Measurements from ENCODE around the gene NDFIP1.

NDFIP1 gene

DNA sequence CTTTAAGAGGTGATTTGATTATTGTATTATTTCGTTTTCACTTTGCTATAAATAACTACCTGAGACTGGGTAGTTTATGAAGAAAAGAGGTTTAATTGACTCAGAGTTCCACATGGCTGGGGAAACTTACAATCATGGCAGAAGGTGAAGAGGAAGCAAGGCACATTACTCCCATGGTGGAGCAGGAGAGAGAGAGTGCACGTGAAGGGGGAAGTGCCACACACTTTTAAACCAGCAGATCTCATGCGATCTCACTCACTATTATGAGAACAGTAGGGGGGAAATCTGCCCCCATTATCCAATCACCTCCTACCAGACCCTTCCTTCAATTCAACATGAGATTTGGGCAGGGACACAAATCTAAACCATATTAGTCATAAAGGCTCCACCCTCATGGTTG is 36.1 kb upstream of the NDFIP1 start:
- H4K8ac ChIP-seq (ENCODE audit: low read depth, low read length) = no peak overlapping the region
- DNase-seq (ENCODE audit: low spot score) = no peak
- no peak overlapping the region for H4K91ac ChIP-seq (ENCODE audit: low read depth, low read length, poor library complexity)
- no peak overlapping the region for H3K18ac ChIP-seq (ENCODE audit: low read length)
- H3K27ac ChIP-seq (replicated peaks; ENCODE audit: low read length) = no peak overlapping the region
- H3K9me3 ChIP-seq (replicated peaks in 1 of 2; ENCODE audit: control insufficient read depth in 2 of 2, insufficient read depth in 1 of 2, low read depth in 1 of 2, low read length in 2 of 2) = no peaks in the 10 kb centered on the region
- no peak overlapping the region for H3K4me3 ChIP-seq (ENCODE audit: low read length in 2 of 2)
- no peak overlapping the region for H2BK5ac ChIP-seq (ENCODE audit: low read length)
- no peak overlapping the region for H3K9ac ChIP-seq (ENCODE audit: low read depth, low read length, poor library complexity)
- H2BK15ac ChIP-seq (ENCODE audit: low read length) = no peak overlapping the region
- no peak overlapping the region for H2BK120ac ChIP-seq (ENCODE audit: low read depth, low read length)
- no peak overlapping the region for H3K4ac ChIP-seq (ENCODE audit: low read length)
- no peak overlapping the region for H3K4me2 ChIP-seq (ENCODE audit: insufficient read depth, low read length, poor library complexity, severe bottlenecking)
- peaks cover 2 to 9% of the 10 kb centered on the region in 2 donors for H3K4me1 ChIP-seq (ENCODE audit: control insufficient read depth in 2 of 2, insufficient read depth in 1 of 2, low read depth in 1 of 2, low read length in 2 of 2)
- no peak overlapping the region for H2BK12ac ChIP-seq (ENCODE audit: low read length)
- no peak overlapping the region for H2AFZ ChIP-seq (ENCODE audit: low read length)
- H2AK5ac ChIP-seq (ENCODE audit: low read depth, low read length) = no peak overlapping the region
- no peak overlapping the region for H3K23ac ChIP-seq (ENCODE audit: low read depth, low read length, poor library complexity)
- no CpG with 5 or more reads among the region's 3 CpGs for WGBS, 2 donors (ENCODE audit: extremely low coverage in 2 of 2, insufficient read length in 2 of 2, insufficient replicate concordance in 1 of 2)
- no peaks in the 10 kb centered on the region for H3K36me3 ChIP-seq (replicated peaks in 1 of 2; ENCODE audit: control insufficient read depth in 2 of 2, insufficient read depth in 2 of 2, low read length in 2 of 2)
- no peak overlapping the region for H3K14ac ChIP-seq (ENCODE audit: low read length)
- H3K27me3 ChIP-seq (ENCODE audit: control insufficient read depth in 3 of 3, insufficient read depth in 3 of 3, low read depth in 1 of 3, low read length in 3 of 3) = no peaks in the 10 kb centered on the region
- no peaks in the 10 kb centered on the region for H3K79me1 ChIP-seq (ENCODE audit: low read depth, low read length)

GRCh38 chr5:142073362-142073988 is 35.1 kb upstream of the NDFIP1 start:
- Histone ChIP-seq H4K8ac (ENCODE audit: low read depth, low read length) (no peak overlapping the region), H2BK5ac (ENCODE audit: low read length) (no peak overlapping the region), H3K9ac (ENCODE audit: low read depth, low read length, poor library complexity) (no peak overlapping the region), H3K4me2 (ENCODE audit: insufficient read depth, low read length, poor library complexity, severe bottlenecking) (no peak overlapping the region), H3K14ac (ENCODE audit: low read length) (no peak overlapping the region), H3K4ac (ENCODE audit: low read length) (no peak overlapping the region), H3K9me3 (replicated peaks in 1 of 2; ENCODE audit: control insufficient read depth in 2 of 2, insufficient read depth in 1 of 2, low read depth in 1 of 2, low read length in 2 of 2) (no peaks in the 10 kb centered on the region), H2AK5ac (ENCODE audit: low read depth, low read length) (no peak overlapping the region), H3K27me3 (ENCODE audit: control insufficient read depth in 3 of 3, insufficient read depth in 3 of 3, low read depth in 1 of 3, low read length in 3 of 3) (no peaks in the 10 kb centered on the region), H3K4me3 (ENCODE audit: low read length in 2 of 2) (no peak overlapping the region), H3K18ac (ENCODE audit: low read length) (no peak overlapping the region), H2BK120ac (ENCODE audit: low read depth, low read length) (no peak overlapping the region), H2BK12ac (ENCODE audit: low read length) (no peak overlapping the region), H3K23ac (ENCODE audit: low read depth, low read length, poor library complexity) (no peak overlapping the region), H2BK15ac (ENCODE audit: low read length) (no peak overlapping the region), H3K4me1 (ENCODE audit: control insufficient read depth in 2 of 2, insufficient read depth in 1 of 2, low read depth in 1 of 2, low read length in 2 of 2) (peaks cover 2 to 6% of the 10 kb centered on the region in 2 donors), H4K91ac (ENCODE audit: low read depth, low read length, poor library complexity) (no peak overlapping the region), H3K79me1 (ENCODE audit: low read depth, low read length) (no peaks in the 10 kb centered on the region), H3K36me3 (replicated peaks in 1 of 2; ENCODE audit: control insufficient read depth in 2 of 2, insufficient read depth in 2 of 2, low read length in 2 of 2) (no peaks in the 10 kb centered on the region), H3K27ac (replicated peaks; ENCODE audit: low read length) (no peak overlapping the region), H2AFZ (ENCODE audit: low read length) (no peak overlapping the region)
- DNase-seq (ENCODE audit: low spot score) = no peak
- no CpG with 5 or more reads among the region's 2 CpGs for WGBS, 2 donors (ENCODE audit: extremely low coverage in 2 of 2, insufficient read length in 2 of 2, insufficient replicate concordance in 1 of 2)

DNA sequence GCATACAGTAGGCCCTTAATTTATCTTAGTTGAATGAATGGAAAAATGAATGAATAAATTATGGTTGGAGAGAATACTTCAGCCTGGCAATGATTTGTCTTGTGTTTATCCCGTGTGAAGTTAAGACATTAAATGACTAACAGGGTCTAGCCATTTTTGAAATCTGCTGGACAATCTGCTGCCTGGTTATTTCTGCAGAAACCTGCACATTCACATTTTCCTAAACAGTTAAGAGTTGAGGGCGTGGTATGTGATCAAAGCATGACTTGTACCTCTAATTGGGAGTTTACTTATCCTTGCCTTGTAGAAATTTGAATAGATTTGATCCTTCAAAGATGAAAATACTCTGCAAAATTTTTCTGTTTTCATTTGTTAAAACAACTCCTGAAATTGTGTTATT is 34.6 kb upstream of the NDFIP1 start:
- H4K8ac ChIP-seq (ENCODE audit: low read depth, low read length) = no peak overlapping the region
- H3K4me1 ChIP-seq (ENCODE audit: control insufficient read depth in 2 of 2, insufficient read depth in 1 of 2, low read depth in 1 of 2, low read length in 2 of 2) = peaks cover 2 to 6% of the 10 kb centered on the region in 2 donors
- no peak overlapping the region for H3K27ac ChIP-seq (replicated peaks; ENCODE audit: low read length)
- H3K9me3 ChIP-seq (replicated peaks in 1 of 2; ENCODE audit: control insufficient read depth in 2 of 2, insufficient read depth in 1 of 2, low read depth in 1 of 2, low read length in 2 of 2) = no peaks in the 10 kb centered on the region
- H3K79me1 ChIP-seq (ENCODE audit: low read depth, low read length) = no peaks in the 10 kb centered on the region
- H3K36me3 ChIP-seq (replicated peaks in 1 of 2; ENCODE audit: control insufficient read depth in 2 of 2, insufficient read depth in 2 of 2, low read length in 2 of 2) = no peaks in the 10 kb centered on the region
- no peak for DNase-seq (ENCODE audit: low spot score)
- no peak overlapping the region for H3K4me2 ChIP-seq (ENCODE audit: insufficient read depth, low read length, poor library complexity, severe bottlenecking)
- H3K27me3 ChIP-seq (ENCODE audit: control insufficient read depth in 3 of 3, insufficient read depth in 3 of 3, low read depth in 1 of 3, low read length in 3 of 3) = no peaks in the 10 kb centered on the region
- no peak overlapping the region for H2BK12ac ChIP-seq (ENCODE audit: low read length)
- no peak overlapping the region for H3K9ac ChIP-seq (ENCODE audit: low read depth, low read length, poor library complexity)
- no peak overlapping the region for H3K4me3 ChIP-seq (ENCODE audit: low read length in 2 of 2)
- no peak overlapping the region for H2BK15ac ChIP-seq (ENCODE audit: low read length)
- no CpG with 5 or more reads among the region's 2 CpGs for WGBS, 2 donors (ENCODE audit: extremely low coverage in 2 of 2, insufficient read length in 2 of 2, insufficient replicate concordance in 1 of 2)
- H3K4ac ChIP-seq (ENCODE audit: low read length) = no peak overlapping the region
- no peak overlapping the region for H3K18ac ChIP-seq (ENCODE audit: low read length)
- H2AFZ ChIP-seq (ENCODE audit: low read length) = no peak overlapping the region
- no peak overlapping the region for H4K91ac ChIP-seq (ENCODE audit: low read depth, low read length, poor library complexity)
- no peak overlapping the region for H2BK120ac ChIP-seq (ENCODE audit: low read depth, low read length)
- H2BK5ac ChIP-seq (ENCODE audit: low read length) = no peak overlapping the region
- no peak overlapping the region for H2AK5ac ChIP-seq (ENCODE audit: low read depth, low read length)
- H3K23ac ChIP-seq (ENCODE audit: low read depth, low read length, poor library complexity) = no peak overlapping the region
- H3K14ac ChIP-seq (ENCODE audit: low read length) = no peak overlapping the region

GRCh38 chr5:142078221-142078620 is 30.4 kb upstream of the NDFIP1 start:
- WGBS, 2 donors (ENCODE audit: extremely low coverage in 2 of 2, insufficient read length in 2 of 2, insufficient replicate concordance in 1 of 2) = no CpG with 5 or more reads among the region's 3 CpGs

More at GRCh38 chr5:142078221-142078620, 30.4 kb upstream of the NDFIP1 start:
- Histone ChIP-seq H3K4me2 (ENCODE audit: insufficient read depth, low read length, poor library complexity, severe bottlenecking) (no peak overlapping the region), H3K14ac (ENCODE audit: low read length) (no peak overlapping the region), H2BK15ac (ENCODE audit: low read length) (no peak overlapping the region), H2BK12ac (ENCODE audit: low read length) (no peak overlapping the region), H3K4ac (ENCODE audit: low read length) (no peak overlapping the region), H2BK5ac (ENCODE audit: low read length) (no peak overlapping the region), H3K36me3 (replicated peaks in 1 of 2; ENCODE audit: control insufficient read depth in 2 of 2, insufficient read depth in 2 of 2, low read length in 2 of 2) (no peaks in the 10 kb centered on the region), H2AK5ac (ENCODE audit: low read depth, low read length) (no peak overlapping the region), H3K27ac (replicated peaks; ENCODE audit: low read length) (no peak overlapping the region), H4K91ac (ENCODE audit: low read depth, low read length, poor library complexity) (no peak overlapping the region), H3K4me1 (ENCODE audit: control insufficient read depth in 2 of 2, insufficient read depth in 1 of 2, low read depth in 1 of 2, low read length in 2 of 2) (peaks cover 0 to 4% of the 10 kb centered on the region in 2 donors), H3K18ac (ENCODE audit: low read length) (no peak overlapping the region), H2AFZ (ENCODE audit: low read length) (no peak overlapping the region), H3K79me1 (ENCODE audit: low read depth, low read length) (no peaks in the 10 kb centered on the region), H3K9me3 (replicated peaks in 1 of 2; ENCODE audit: control insufficient read depth in 2 of 2, insufficient read depth in 1 of 2, low read depth in 1 of 2, low read length in 2 of 2) (no peaks in the 10 kb centered on the region), H3K27me3 (ENCODE audit: control insufficient read depth in 3 of 3, insufficient read depth in 3 of 3, low read depth in 1 of 3, low read length in 3 of 3) (no peaks in the 10 kb centered on the region), H3K9ac (ENCODE audit: low read depth, low read length, poor library complexity) (no peak overlapping the region), H2BK120ac (ENCODE audit: low read depth, low read length) (no peak overlapping the region), H4K8ac (ENCODE audit: low read depth, low read length) (no peak overlapping the region), H3K23ac (ENCODE audit: low read depth, low read length, poor library complexity) (no peak overlapping the region), H3K4me3 (ENCODE audit: low read length in 2 of 2) (no peak overlapping the region)
- DNase-seq (ENCODE audit: low spot score) = no peak
